ENCODE results near the gene ZBTB3. TPM values are rescaled to one million over a fixed set of nuclear protein-coding genes. Genes with fewer than 3 reads are reported as not detected.

ZBTB3 gene
- polyA plus RNA-seq, 2 donors, result 1.9 to 4.0 TPM

Other genes starting within 250 kb of the ZBTB3 start
- 100 to 1,000 TPM; 168 to 195 TPM for gene AHNAK, start 207.4 kb downstream of the ZBTB3 start, polyA plus RNA-seq
- 1,000 to 10,000 TPM in 1 of 2 donors, 100 to 1,000 TPM in 1; 884 to 1,495 TPM for gene EEF1G, start 180.3 kb downstream of the ZBTB3 start, polyA plus RNA-seq
- gene TUT1, start 162.6 kb downstream of the ZBTB3 start, polyA plus RNA-seq, result 10 to 100 TPM in 1 of 2 donors, 1 to 10 TPM in 1; 9.0 to 15.2 TPM
- 10 to 100 TPM; 76.2 to 90.4 TPM for gene MTA2, start 152.3 kb downstream of the ZBTB3 start, polyA plus RNA-seq
- gene EML3, start 141.4 kb downstream of the ZBTB3 start, polyA plus RNA-seq, result 100 to 1,000 TPM in 1 of 2 donors, 10 to 100 TPM in 1; 79.0 to 107 TPM
- gene ROM1, start 140.9 kb downstream of the ZBTB3 start, polyA plus RNA-seq, result 10 to 100 TPM in 1 of 2 donors, 1 to 10 TPM in 1; 7.4 to 10.5 TPM
- 10 to 100 TPM; 14.9 to 25.4 TPM for gene B3GAT3, start 132.2 kb downstream of the ZBTB3 start, polyA plus RNA-seq
- 10 to 100 TPM; 59.8 to 71.6 TPM for gene GANAB, start 107.5 kb downstream of the ZBTB3 start, polyA plus RNA-seq
- gene INTS5, start 100.9 kb downstream of the ZBTB3 start, polyA plus RNA-seq, result 10 to 100 TPM in 1 of 2 donors, 1 to 10 TPM in 1; 4.8 to 10.1 TPM
- gene C11orf98, start 89.0 kb downstream of the ZBTB3 start, polyA plus RNA-seq, result 10 to 100 TPM; 71.9 to 96.9 TPM
- 10 to 100 TPM; 15.4 to 32.2 TPM for gene CSKMT, start 88.8 kb downstream of the ZBTB3 start, polyA plus RNA-seq
- gene UQCC3, start 82.5 kb downstream of the ZBTB3 start, polyA plus RNA-seq, result 10 to 100 TPM; 16.5 to 23.2 TPM
- 1 to 10 TPM; 2.7 to 5.2 TPM for gene LBHD1, start 81.9 kb downstream of the ZBTB3 start, polyA plus RNA-seq
- gene UBXN1, start 75.1 kb downstream of the ZBTB3 start, polyA plus RNA-seq, result 100 to 1,000 TPM; 109 to 127 TPM
- gene LRRN4CL, start 64.6 kb downstream of the ZBTB3 start, polyA plus RNA-seq, result 1 to 10 TPM; 1.4 to 2.4 TPM
- gene BSCL2, start 46.7 kb downstream of the ZBTB3 start, polyA plus RNA-seq, result 10 to 100 TPM; 33.9 to 58.9 TPM
- gene GNG3, start 46.5 kb downstream of the ZBTB3 start, polyA plus RNA-seq, result under 1 TPM; 0.04 to 0.24 TPM
- gene HNRNPUL2, start 26.7 kb downstream of the ZBTB3 start, polyA plus RNA-seq, result 10 to 100 TPM; 27.5 to 27.9 TPM
- gene TTC9C, start 25.7 kb downstream of the ZBTB3 start, polyA plus RNA-seq, result 10 to 100 TPM; 13.3 to 31.1 TPM
- gene POLR2G, start 7.4 kb upstream of the ZBTB3 start, polyA plus RNA-seq, result 10 to 100 TPM; 43.2 to 94.0 TPM
- gene TAF6L, start 17.2 kb upstream of the ZBTB3 start, polyA plus RNA-seq, result 10 to 100 TPM; 17.0 to 21.6 TPM
- 10 to 100 TPM; 30.5 to 41.2 TPM for gene TMEM179B, start 33.2 kb upstream of the ZBTB3 start, polyA plus RNA-seq
- gene TMEM223, start 37.8 kb upstream of the ZBTB3 start, polyA plus RNA-seq, result 10 to 100 TPM; 13.8 to 19.7 TPM
- gene NXF1, start 51.3 kb upstream of the ZBTB3 start, polyA plus RNA-seq, result 10 to 100 TPM; 77.9 to 84.7 TPM
- 10 to 100 TPM; 14.5 to 25.2 TPM for gene STX5, start 77.9 kb upstream of the ZBTB3 start, polyA plus RNA-seq
- gene TEX54, start 78.7 kb upstream of the ZBTB3 start, polyA plus RNA-seq, result not detected
- gene WDR74, start 85.4 kb upstream of the ZBTB3 start, polyA plus RNA-seq, result 10 to 100 TPM; 44.0 to 44.6 TPM
- 100 to 1,000 TPM in 1 of 2 donors, 10 to 100 TPM in 1; 90.5 to 146 TPM for gene SLC3A2, start 126.7 kb upstream of the ZBTB3 start, polyA plus RNA-seq
- gene CHRM1, start 167.2 kb upstream of the ZBTB3 start, polyA plus RNA-seq, result under 1 TPM in 1 of 2 donors, not detected in 1; 0.01 TPM
- not detected for gene SLC22A6, start 230.8 kb upstream of the ZBTB3 start, polyA plus RNA-seq

Data from esophagus (tissue), 2 donors.